T-helper 1 cell treated with Interleukin-12 subunit alpha and Interleukin-12 subunit beta and Interleukin-4 antibody, amounts not matched to agents 30 μg/mL and 1 μg/mL, for 36 hours (primary cell): ENCODE results near the gene ZNF532.
"Not testable (repeated sequence)": the region's sequence is repeated elsewhere in the genome, so short reads cannot be mapped to it uniquely, and the experiment has no call there.

Source experiments
- H3K27ac Mint-ChIP-seq: one replicate; pipeline ENCODE4 v1.8.0; 2021; ENCODE audit warnings: mild to moderate bottlenecking, mixed read lengths
- H3K27me3 Mint-ChIP-seq: one replicate; pipeline ENCODE4 v1.8.0; 2021; ENCODE audit warnings: low read depth, mixed read lengths
- H3K36me3 Mint-ChIP-seq: one replicate; pipeline ENCODE4 v1.8.0; 2021; ENCODE audit warnings: low read depth, mixed read lengths
- H3K4me1 Mint-ChIP-seq: one replicate; pipeline ENCODE4 v1.8.0; 2021; ENCODE audit warnings: low read depth, mixed read lengths
- H3K4me3 Mint-ChIP-seq: one replicate; pipeline ENCODE4 v1.8.0; 2021; ENCODE audit warnings: mild to moderate bottlenecking, moderate library complexity, mixed read lengths
- H3K9me3 Mint-ChIP-seq: one replicate; pipeline ENCODE4 v1.8.0; 2021; ENCODE audit warnings: mixed read lengths

The ZNF532 gene

GRCh38 chr18:59009846-59010245 lies 145.2 kb downstream of the ZNF532 start:
- H3K36me3 Mint-ChIP-seq: no peaks in the 10 kb centered on the region
- no peaks in the 10 kb centered on the region for H3K4me1 Mint-ChIP-seq
- peaks cover 4% of the 10 kb centered on the region for H3K27me3 Mint-ChIP-seq
- no peak overlapping the region for H3K27ac Mint-ChIP-seq
- no peaks in the 10 kb centered on the region for H3K9me3 Mint-ChIP-seq
- no peak overlapping the region for H3K4me3 Mint-ChIP-seq

GRCh38 chr18:59011289-59011688 lies 146.6 kb downstream of the ZNF532 start:
- H3K9me3 Mint-ChIP-seq: no peaks in the 10 kb centered on the region
- H3K4me1 Mint-ChIP-seq: no peaks in the 10 kb centered on the region
- no peaks in the 10 kb centered on the region for H3K36me3 Mint-ChIP-seq
- peaks cover 4% of the 10 kb centered on the region for H3K27me3 Mint-ChIP-seq
- H3K27ac Mint-ChIP-seq: no peak overlapping the region
- no peak overlapping the region for H3K4me3 Mint-ChIP-seq

GRCh38 chr18:59011786-59012185 lies 147.1 kb downstream of the ZNF532 start:
- Mint-ChIP-seq H3K9me3 (no peaks in the 10 kb centered on the region), H3K4me3 (no peak overlapping the region), H3K36me3 (no peaks in the 10 kb centered on the region), H3K27ac (no peak overlapping the region), H3K27me3 (peaks cover 4% of the 10 kb centered on the region), H3K4me1 (no peaks in the 10 kb centered on the region)

- no peaks in the 10 kb centered on the region for H3K36me3 Mint-ChIP-seq
- no peaks in the 10 kb centered on the region for H3K4me1 Mint-ChIP-seq
- no peak overlapping the region for H3K4me3 Mint-ChIP-seq
- H3K27me3 Mint-ChIP-seq: peaks cover 12% of the 10 kb centered on the region
- peaks cover 3% of the 10 kb centered on the region for H3K9me3 Mint-ChIP-seq
- no peak overlapping the region for H3K27ac Mint-ChIP-seq
These were observed 148.4 kb downstream of the ZNF532 start for GRCh38 chr18:59012815-59013705.

- H3K4me3 Mint-ChIP-seq: no peak overlapping the region
- peaks cover 3% of the 10 kb centered on the region for H3K9me3 Mint-ChIP-seq
- H3K36me3 Mint-ChIP-seq: no peaks in the 10 kb centered on the region
- H3K27me3 Mint-ChIP-seq: peaks cover 16% of the 10 kb centered on the region
- H3K4me1 Mint-ChIP-seq: no peaks in the 10 kb centered on the region
- no peak overlapping the region for H3K27ac Mint-ChIP-seq
These were observed 149.1 kb downstream of the ZNF532 start for GRCh38 chr18:59013744-59014143.

GRCh38 chr18:59015531-59016152 lies 151.0 kb downstream of the ZNF532 start:
- H3K36me3 Mint-ChIP-seq: no peaks in the 10 kb centered on the region
- peaks cover 20% of the 10 kb centered on the region for H3K27me3 Mint-ChIP-seq
- H3K27ac Mint-ChIP-seq: no peak overlapping the region
- H3K4me1 Mint-ChIP-seq: no peaks in the 10 kb centered on the region
- H3K4me3 Mint-ChIP-seq: no peak overlapping the region
- peaks cover 3% of the 10 kb centered on the region for H3K9me3 Mint-ChIP-seq

GRCh38 chr18:59021500-59021899 lies 156.8 kb downstream of the ZNF532 start:
- no peaks in the 10 kb centered on the region for H3K36me3 Mint-ChIP-seq
- H3K27ac Mint-ChIP-seq: no peak overlapping the region
- H3K4me3 Mint-ChIP-seq: no peak overlapping the region
- no peaks in the 10 kb centered on the region for H3K4me1 Mint-ChIP-seq
- H3K27me3 Mint-ChIP-seq: peaks cover 24% of the 10 kb centered on the region
- H3K9me3 Mint-ChIP-seq: peaks cover 3% of the 10 kb centered on the region

GRCh38 chr18:59022167-59022945 lies 157.7 kb downstream of the ZNF532 start:
- Mint-ChIP-seq H3K4me3 (no peak overlapping the region), H3K9me3 (peaks cover 1% of the 10 kb centered on the region), H3K27ac (no peak overlapping the region), H3K36me3 (no peaks in the 10 kb centered on the region), H3K4me1 (no peaks in the 10 kb centered on the region), H3K27me3 (peaks cover 22% of the 10 kb centered on the region)

GRCh38 chr18:59024829-59025228 lies 160.2 kb downstream of the ZNF532 start:
- H3K27ac Mint-ChIP-seq: no peak overlapping the region
- no peak overlapping the region for H3K4me3 Mint-ChIP-seq
- H3K9me3 Mint-ChIP-seq: no peaks in the 10 kb centered on the region
- H3K36me3 Mint-ChIP-seq: no peaks in the 10 kb centered on the region
- H3K4me1 Mint-ChIP-seq: no peaks in the 10 kb centered on the region
- peaks cover 13% of the 10 kb centered on the region for H3K27me3 Mint-ChIP-seq

- not testable (repeated sequence) for H3K27ac Mint-ChIP-seq, H3K4me3 Mint-ChIP-seq, H3K4me1 Mint-ChIP-seq, H3K9me3 Mint-ChIP-seq, H3K36me3 Mint-ChIP-seq
- peaks cover 12% of the 10 kb centered on the region for H3K27me3 Mint-ChIP-seq
These were observed 160.9 kb downstream of the ZNF532 start for GRCh38 chr18:59025532-59025931.

- Mint-ChIP-seq H3K36me3 (no peaks in the 10 kb centered on the region), H3K27ac (no peak overlapping the region), H3K9me3 (no peaks in the 10 kb centered on the region), H3K4me3 (no peak overlapping the region), H3K4me1 (no peaks in the 10 kb centered on the region), H3K27me3 (peaks cover 12% of the 10 kb centered on the region)
These were observed 161.7 kb downstream of the ZNF532 start for GRCh38 chr18:59026364-59026763.

GRCh38 chr18:59026831-59027410 lies 162.2 kb downstream of the ZNF532 start:
- H3K27me3 Mint-ChIP-seq: peaks cover 12% of the 10 kb centered on the region
- H3K4me1 Mint-ChIP-seq: no peaks in the 10 kb centered on the region
- H3K4me3 Mint-ChIP-seq: no peak overlapping the region
- H3K36me3 Mint-ChIP-seq: no peaks in the 10 kb centered on the region
- H3K27ac Mint-ChIP-seq: no peak overlapping the region
- no peaks in the 10 kb centered on the region for H3K9me3 Mint-ChIP-seq

GRCh38 chr18:59029663-59030429 lies 165.2 kb downstream of the ZNF532 start:
- Mint-ChIP-seq H3K27me3 (peaks cover 4% of the 10 kb centered on the region), H3K4me3 (no peak overlapping the region), H3K9me3 (no peaks in the 10 kb centered on the region), H3K27ac (no peak overlapping the region), H3K4me1 (no peaks in the 10 kb centered on the region), H3K36me3 (no peaks in the 10 kb centered on the region)

- H3K36me3 Mint-ChIP-seq: no peaks in the 10 kb centered on the region
- no peak overlapping the region for H3K4me3 Mint-ChIP-seq
- no peaks in the 10 kb centered on the region for H3K4me1 Mint-ChIP-seq
- H3K27me3 Mint-ChIP-seq: peaks cover 3% of the 10 kb centered on the region
- no peaks in the 10 kb centered on the region for H3K9me3 Mint-ChIP-seq
- no peak overlapping the region for H3K27ac Mint-ChIP-seq
These were observed 167.6 kb downstream of the ZNF532 start for GRCh38 chr18:59032308-59032707.
